ENCODE data around the gene CDC42BPB. TPM values are rescaled to one million over a fixed set of nuclear protein-coding genes. Genes with fewer than 3 reads are reported as not detected.
A peak's percentile ranks its signal among the peaks of the same experiment; 100 is the strongest.

CDC42BPB gene
- total RNA-seq, 1 donor from 2014 or later: 68.9 TPM

DNA sequence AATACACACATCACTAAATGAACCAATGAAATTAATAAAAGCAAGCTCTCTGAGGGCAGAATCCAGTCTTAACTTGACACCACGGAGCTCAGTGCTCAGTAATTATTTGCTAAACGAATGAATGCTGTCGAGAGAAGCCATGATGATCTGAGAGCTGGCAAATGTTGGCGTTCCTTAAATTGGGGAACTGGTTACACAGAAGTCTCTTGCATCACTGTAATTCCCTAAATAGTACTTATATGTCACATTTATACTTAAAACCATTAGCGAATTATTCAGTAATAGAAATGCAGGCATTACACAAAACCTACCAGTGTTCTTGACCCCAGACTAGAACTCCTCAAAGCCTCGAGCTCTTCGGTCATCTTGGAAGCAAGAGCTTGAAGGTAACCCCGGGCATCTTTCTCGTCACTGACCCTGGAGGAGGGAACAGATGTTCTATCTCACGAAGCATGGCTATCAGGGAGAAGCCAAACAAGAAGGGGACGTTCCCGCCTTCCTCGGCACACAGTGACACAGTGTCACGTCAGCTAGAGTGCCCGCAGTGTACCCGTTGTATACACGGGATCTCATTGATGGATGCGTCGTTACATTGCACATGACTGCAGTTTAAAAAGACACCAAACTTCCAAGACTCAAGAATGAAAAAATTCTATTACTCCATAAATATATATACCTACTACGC, 91.2 kb downstream of the CDC42BPB start:
- ATAC-seq: no peak

DNA sequence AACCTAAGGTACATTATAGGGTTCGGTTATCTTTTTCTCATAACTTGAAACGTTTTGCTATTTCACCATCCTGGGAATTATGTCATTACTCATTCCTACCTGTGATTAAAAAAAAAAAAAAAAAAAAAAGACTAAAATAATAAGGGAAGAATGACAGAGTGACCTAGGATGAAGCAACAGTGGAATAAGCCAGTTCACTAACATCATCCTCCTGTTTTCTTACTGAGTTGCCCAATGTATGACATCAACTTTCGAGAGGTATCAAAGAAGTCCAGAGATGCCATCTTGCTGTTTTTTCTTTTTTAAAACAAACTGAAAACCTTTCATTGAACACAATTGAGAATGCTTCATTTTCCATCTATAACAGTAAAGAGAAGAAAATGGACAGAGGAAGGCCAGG, 92.1 kb downstream of the CDC42BPB start:
- ATAC-seq (no peak), DNase-seq (ENCODE audit: missing footprints) (no peak)
- intact Hi-C loops (cut with DNase I): no loop called here

More for the DNA sequence above, 91.2 kb downstream of the CDC42BPB start:
- DNase-seq (ENCODE audit: missing footprints): no peak
- intact Hi-C loops (cut with DNase I): no loop called here

DNA sequence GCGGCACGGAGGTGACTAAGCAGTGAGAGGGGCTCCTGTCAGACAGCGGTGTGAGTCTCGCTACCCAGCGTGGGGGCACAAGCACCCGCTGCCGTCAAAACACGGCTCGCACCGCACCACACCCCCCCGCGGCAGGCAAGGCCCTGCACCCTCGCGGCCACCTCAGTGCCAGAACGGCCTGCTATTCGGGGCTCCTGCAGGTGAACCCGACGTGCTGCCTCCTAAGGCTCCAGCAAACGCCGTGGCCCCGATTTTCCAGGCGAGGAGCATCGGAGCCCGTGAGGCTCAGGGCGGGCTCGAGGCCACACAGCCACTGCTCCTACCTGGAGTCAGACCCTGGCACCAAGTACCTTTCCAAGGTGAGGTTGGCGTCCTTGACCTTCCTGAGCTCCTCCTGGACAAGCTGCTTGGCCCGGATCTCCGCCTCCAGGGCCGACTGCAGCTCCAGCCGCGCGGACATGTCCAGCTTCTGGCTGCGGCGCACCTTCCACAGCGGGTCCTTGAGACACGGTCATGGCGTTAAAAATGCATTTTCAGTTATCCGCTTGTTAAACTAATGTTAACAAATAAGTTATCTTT, 93.1 kb downstream of the CDC42BPB start:
- ATAC-seq (no peak), DNase-seq (ENCODE audit: missing footprints) (no peak)
- intact Hi-C loops (cut with DNase I): no loop called here

DNA sequence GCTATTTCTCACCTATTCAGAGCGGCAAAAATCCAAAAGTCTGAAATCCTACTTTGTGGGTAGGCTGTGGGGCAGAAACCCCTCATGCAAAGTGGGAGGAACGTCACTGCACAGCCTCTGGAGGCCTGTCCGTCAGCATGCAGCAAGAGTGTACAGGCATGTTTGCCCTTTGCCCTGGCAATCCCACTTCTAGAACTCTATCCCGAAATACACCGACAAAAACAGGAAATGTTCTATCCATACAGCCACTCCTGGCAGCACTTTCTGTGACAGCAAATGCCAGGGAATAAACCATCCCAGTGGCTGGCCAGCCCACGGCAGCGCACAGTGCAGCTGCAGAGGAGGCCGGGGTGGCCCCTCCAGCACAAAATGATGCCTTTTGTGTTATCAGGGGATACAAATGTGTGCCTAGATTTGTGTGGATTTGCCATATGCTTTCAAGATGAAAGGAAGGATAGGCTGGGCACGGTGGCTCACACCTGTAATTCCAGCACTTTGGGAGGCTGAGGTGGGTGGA, 95.2 kb downstream of the CDC42BPB start:
- intact Hi-C loops (cut with DNase I): no loop called here
- DNase-seq (ENCODE audit: missing footprints): no peak

DNA sequence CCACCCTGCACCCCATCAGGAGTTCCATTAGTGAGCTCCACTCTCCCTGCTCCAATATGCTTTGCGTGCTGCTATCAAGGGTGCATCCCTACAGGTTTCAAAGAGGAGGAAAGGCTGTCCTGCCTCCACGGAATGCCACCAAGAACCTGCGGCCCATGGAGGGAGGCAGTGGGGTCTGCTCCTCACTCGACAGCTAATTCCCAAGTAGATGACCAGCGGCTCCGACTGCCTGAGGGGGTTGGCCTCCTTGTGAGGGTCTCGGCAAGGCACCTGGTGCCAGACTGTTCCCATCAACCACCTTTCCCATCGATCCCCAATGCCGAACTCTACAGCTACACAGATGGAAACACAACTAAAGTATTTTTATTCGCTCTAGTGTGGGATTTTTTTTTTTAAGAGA, 98.9 kb downstream of the CDC42BPB start:
- intact Hi-C loops (cut with DNase I): no loop called here
- no peak for ATAC-seq
- DNase-seq (ENCODE audit: missing footprints): no peak

More for the DNA sequence above, 95.2 kb downstream of the CDC42BPB start:
- no peak for ATAC-seq

DNA sequence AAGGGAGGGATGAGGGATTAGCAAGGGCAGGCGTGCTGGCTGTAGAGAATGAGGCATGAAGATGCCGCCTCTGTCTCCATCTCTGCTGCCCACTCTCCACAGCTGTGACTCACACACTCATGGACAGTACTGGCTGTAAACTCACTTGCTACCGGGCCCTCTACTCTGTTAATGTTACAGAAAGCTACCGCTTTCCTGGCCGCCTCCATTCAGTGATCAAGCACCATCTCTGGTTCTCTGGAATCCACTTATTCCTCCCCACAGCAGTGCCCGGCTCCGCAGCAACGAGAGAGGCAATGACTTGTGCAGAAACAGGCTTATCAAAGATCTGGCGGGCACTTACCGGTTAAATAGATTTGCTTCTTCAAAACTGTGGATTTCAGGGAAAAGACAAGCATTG, 100.1 kb downstream of the CDC42BPB start:
- intact Hi-C loops (cut with DNase I): no loop called here
- no peak for DNase-seq (ENCODE audit: missing footprints)
- ATAC-seq: no peak

DNA sequence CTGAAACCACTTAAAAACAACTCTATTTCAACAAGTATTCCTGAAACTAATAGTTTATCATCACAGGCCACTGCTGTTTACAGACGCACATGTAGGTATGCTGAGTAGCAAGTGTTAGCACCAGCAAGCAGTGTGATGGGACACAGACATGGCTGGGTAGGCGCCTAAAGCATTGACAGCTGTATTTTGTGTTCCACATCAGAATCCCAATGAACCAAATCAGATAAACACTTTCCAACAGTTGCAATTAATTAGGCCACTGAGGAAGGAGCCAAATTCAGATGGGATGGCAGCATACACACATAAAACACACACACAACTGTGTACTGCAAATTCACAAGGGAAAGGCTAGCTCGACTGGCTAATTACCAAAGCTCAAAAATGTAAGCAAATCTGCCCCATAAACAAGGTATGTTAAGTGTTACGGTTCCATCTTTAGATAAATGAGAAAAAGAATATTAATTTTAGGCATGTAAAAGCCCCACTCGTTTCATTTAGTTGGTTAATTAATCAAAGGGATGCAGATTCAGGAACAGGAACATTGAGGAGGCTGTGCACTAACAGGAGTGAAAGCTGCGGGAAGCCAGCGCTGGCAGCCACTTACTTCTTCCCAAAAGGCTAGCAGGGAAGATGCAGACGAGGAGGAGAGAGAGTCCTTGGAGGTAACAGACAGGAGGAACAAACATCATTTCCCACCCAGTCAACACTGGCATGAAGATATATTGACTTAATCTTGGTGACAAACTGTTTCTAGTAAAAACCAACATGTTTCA, 101.5 kb downstream of the CDC42BPB start:
- no peak for DNase-seq (ENCODE audit: missing footprints)
- peak; percentile 59 for ATAC-seq
- intact Hi-C loops (cut with DNase I): no loop called here

DNA sequence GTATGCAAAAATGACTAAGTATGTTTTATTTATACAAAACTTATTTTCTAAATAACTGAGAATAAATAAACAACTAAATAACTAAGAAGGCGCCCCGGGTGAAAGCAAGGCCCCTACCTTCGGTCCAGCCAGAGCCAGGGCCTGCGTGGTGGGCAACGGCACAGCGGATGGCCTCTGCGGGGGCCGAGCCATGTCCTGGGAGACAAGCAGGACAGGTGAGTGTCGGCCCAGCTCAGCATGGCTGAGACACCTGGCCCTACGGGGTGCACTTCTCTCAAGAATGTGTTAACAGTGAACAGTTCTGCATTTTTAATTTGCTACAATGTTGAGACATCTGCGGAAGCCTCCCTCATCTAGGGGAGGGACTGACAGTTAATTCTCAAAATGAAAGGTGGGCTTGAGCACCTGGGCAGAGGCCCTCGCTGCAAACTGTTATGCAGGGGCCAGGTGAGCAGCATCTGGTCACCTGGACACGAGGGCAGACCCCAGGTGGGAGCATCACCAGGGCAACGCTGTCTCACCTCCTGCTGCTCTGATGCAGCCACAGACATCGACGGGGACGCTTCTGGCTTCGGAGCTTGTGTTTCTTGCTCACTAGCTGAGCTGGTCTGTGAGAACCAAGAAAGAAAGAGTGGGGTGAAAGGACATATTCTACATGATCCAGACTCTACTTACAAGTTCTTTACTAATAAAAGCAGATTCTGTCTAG, 103.1 kb downstream of the CDC42BPB start:
- intact Hi-C loops (cut with DNase I): no loop called here
- DNase-seq (ENCODE audit: missing footprints) (no peak), ATAC-seq (no peak)

DNA sequence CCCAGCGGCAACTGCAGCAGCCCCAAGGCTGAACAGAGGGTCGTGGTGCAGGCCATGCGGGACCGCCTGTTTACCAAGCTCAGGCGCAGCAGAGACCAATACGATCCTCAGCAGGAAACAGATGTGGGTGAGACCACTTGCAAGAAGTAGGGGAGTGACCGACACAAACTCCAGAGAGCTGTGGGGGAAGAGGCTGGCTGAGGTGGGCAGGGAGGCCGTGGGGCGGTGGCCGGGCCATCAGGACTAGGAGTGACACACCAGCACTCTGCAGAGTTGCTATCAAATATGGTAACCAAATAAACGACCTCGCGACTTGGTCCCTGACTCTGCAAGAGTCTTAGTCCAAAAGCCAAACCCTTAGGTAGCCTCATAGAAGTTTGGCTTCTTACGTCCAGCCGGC, 104.2 kb downstream of the CDC42BPB start:
- intact Hi-C loops (cut with DNase I): no loop called here
- ATAC-seq (no peak), DNase-seq (ENCODE audit: missing footprints) (no peak)

DNA sequence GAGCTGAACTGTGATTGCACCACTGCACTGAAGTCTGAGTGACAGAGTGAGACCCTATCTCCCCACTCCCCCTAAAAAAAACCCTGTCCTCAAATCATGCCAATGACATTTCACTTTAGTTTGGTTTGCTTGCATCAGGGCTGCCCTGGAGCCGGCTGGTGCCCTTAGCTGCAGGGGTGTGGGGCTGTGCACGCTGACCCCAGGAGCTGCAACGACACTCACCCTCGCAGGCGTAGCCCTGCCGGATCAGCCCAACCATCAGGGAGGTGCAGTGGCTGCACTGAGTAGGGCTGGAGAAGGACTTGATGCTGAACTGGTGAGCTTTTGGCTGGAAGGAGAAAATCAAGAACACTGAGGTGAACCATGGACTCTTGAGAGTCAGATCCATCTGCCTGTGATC, 105.1 kb downstream of the CDC42BPB start:
- ATAC-seq: no peak
- no peak for DNase-seq (ENCODE audit: missing footprints)
- intact Hi-C loops (cut with DNase I): no loop called here

DNA sequence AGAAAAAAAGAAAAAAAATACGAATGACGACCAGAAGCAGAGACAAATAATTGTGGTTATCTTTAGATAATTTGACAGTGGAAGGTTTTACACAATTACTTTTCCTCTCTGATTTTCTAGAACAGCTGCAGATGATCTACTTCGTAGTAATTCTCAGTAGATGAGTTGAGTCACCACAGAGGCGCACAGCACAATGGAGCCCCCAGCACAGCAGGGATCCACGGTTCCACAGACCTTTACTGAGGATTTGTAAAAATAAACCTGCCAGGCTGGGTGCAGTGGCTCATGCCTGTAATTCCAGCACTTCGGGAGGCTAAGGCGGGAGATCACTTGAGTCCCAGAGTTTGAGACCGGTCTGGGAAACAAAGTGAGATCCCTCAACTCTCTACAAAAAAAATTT, 105.5 kb downstream of the CDC42BPB start:
- no peak for DNase-seq (ENCODE audit: missing footprints)
- no peak for ATAC-seq
- intact Hi-C loops (cut with DNase I): no loop called here

DNA sequence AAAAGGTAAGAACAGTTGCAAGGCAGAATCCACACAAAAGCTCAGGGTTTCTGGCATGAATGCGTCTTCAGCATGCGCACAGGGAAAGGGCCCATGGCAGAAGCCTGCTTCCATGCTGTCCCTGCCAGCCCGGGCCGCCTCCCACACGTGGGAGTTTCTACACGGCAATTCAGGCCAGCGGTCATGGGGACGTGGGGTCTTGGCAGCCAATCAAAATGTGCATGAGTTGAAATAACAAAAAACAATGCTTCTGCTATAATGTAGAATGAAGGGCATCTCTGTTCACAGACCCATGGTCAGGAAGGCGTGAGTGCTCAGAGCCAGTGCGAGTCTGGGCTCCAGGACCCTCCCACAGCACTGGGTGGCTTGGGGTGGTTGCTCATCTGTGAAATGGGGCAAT, 106.3 kb downstream of the CDC42BPB start:
- no peak for DNase-seq (ENCODE audit: missing footprints)
- intact Hi-C loops (cut with DNase I): no loop called here
- ATAC-seq: no peak

DNA sequence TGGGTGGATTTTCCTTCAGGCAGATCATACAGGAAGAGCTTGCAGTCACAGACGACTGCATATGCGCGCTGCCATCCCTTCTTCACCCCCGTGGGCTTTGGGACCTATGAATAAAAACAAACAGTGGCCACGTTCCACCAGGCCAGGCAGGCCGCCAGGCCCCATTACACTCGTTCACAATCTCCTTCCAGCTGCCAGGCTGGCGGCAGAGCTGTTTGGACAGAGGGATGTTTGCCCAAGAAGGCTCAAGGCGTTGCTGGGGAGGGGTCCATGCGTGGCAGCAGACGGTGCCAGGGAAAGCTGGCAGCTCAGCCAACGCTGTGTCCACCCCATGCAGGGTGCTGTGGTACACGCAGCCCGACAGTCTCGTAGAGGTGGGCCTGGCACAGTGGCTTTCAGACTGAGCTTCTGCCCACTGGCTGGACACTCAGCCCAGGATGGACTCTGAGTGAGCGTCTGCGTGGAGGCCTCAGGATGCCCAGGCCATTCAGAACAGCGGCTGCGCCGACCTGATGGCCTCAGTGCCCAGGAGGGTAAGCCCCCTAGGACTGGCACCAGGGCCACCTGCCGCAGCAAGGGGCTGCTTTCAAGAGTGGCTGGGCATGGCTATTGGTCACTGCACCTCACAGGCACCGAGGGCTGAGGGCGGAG, 107.4 kb downstream of the CDC42BPB start:
- intact Hi-C loops (cut with DNase I): no loop called here
- no peak for DNase-seq (ENCODE audit: missing footprints)
- peak; percentile 62 for ATAC-seq

DNA sequence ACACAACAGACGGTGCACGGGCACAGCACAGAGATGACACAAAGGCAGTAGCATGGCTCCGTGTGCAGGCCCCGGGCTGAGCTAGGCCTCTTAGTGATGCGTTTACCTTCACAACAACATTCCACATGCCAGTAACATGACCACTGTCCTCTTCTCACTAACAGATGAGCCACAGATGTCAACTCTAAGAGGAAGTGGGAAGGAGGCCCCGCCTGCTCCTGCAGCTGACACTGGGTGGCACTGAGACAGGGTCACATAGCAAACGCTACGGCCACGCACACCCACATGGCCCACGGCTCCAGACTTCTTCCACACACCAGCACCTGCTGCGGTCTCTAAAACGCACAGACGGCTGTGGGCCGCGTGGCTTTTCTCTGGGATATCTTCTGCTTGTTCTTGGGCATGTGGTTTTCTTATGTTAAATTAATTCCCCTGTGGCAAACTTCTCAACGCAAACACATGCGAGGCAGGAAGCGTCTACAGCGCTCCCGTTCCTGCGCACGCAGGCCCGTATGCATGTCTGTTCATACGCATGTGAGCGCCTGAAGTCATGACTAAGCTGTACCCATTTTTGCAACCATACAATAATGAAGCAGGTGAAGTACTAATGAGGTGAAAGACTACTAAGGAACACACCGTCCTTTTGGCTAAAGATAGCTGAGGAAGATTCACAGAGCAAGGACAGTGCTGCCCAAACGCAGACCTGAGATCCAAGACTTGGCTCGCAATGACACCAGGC, 108.1 kb downstream of the CDC42BPB start:
- peak; percentile 29 for ATAC-seq
- intact Hi-C loops (cut with DNase I): no loop called here
- no peak for DNase-seq (ENCODE audit: missing footprints)

DNA sequence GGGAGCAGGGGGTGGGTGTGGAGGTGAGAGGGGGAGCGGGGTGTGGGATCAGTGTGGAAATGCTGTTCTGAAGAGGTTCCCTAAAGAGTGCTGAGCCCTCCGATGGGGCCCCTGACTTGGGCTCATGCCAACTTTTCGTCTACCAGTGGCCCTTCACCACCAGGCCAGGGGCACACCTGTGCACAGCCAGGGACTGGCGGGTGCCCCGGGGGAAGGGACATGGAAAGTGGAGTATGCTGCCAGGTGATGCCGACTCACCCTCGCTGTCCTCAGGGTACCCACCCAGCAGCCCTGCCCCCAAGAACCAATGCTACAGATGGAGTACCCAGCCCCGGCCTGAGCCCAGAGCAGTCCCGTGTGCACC, 108.7 kb downstream of the CDC42BPB start:
- DNase-seq (ENCODE audit: missing footprints) (no peak), ATAC-seq (no peak)
- intact Hi-C loops (cut with DNase I): no loop called here

DNA sequence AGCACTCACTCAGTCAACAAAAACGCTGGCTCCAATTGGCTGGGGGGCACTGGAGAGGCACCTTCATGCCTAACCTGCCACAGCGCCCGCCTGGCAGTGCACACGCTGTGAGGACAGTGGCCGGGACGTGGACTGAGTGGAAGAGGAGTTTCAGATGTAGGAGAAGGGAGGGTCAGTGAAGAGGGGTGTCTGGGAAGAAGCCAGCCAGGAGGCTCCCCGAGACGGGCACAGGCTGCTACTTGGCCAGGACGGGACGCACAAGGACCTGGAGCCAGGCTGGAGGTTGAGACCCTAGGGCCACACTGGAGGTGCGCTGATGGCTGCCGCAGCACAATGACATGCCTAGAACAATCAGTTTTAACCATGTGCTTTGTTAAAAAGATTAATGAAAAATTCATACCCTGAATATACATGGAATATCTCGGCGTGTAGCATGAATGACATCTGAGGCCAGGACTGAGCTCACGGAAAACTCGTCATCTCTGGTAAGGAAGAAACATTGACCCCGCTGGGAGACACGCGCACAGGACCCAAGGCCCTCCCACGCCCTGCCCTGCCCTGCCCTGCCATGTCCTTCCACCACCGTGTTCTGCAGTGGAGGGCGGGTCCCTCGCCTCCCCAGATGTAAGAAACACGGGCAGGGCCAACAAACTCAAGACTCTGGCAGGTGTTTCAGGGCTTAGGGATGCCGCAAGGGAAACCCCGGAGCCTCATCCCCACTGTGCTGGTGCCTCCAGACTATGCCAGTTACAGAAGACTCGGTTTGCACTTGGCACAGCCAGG, 109.8 kb downstream of the CDC42BPB start:
- ATAC-seq (no peak), DNase-seq (ENCODE audit: missing footprints) (no peak)
- intact Hi-C loops (cut with DNase I): no loop called here

DNA sequence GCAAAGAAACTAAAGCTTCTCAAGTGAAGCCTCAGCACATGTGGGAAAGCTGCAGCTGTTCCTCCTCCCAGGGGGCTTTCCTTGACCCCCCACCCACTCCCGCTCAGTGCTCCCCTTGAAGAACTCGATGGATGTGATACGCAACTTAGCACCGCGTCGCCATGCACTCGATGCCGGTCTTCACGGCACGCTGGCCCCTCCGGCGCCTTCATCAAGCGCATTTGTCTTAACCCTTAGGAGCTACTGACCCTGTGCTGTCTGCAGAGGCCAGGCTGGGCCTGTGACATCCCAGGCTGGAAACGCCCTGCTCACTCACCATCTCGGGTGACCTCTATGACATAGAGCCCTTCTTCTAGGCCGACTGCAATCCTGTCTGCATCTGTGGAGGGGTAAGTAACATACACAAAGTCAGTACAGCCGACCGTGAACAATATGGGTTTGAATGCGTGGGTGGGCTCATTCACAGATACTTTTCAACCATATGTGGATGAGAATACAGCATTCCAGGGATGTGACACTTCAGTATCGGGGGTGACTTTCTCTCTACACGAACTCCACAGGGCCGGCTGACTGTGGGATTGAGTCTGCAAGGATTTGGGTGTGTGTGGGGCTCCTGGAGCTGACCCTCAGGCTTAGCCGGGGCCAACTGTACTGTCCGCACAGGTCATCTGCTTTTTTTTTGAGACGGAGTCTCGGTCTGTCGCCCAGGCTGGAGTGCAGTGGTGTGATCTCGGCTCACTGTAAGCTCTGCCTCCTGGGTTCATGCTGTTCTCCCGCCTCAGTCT, 111.8 kb downstream of the CDC42BPB start:
- intact Hi-C loops (cut with DNase I): no loop called here
- ATAC-seq (no peak), DNase-seq (ENCODE audit: missing footprints) (no peak)
